ENCODE data around the gene ZNF560. TPM values are rescaled to one million over a fixed set of nuclear protein-coding genes. Genes with fewer than 3 reads are reported as not detected.

The ZNF560 gene
- total RNA-seq, 6 experiments from 2014 or later: not detected

- Histone ChIP-seq H3K36me3 (no peaks in the 10 kb centered on the region), H3K27me3 (no peaks in the 10 kb centered on the region), H3K4me1 (no peaks in the 10 kb centered on the region), H3K4me3 (no peak overlapping the region), H3K27ac (no peak overlapping the region), H3K9me3 (peaks cover 0 to 14% (median 0%) of the 10 kb centered on the region in 4 donors)
- 50% methylated on average over 2 of the region's 2 CpGs for WGBS (ENCODE audit: insufficient coverage, low coverage, low lambda C conversion rate, missing lambda C conversion rate)
- TF ChIP-seq POLR2A (IDR thresholded peaks at IDR 0.05): no peak
- no peak for TF ChIP-seq CTCF (IDR thresholded peaks at IDR 0.05)
- no peak for ATAC-seq
- intact Hi-C loops (cut with DNase I): no loop called here
- DNase-seq: no peak
Measured at GRCh38 chr19:9487016-9487415, 11.4 kb downstream of the ZNF560 start.

- intact Hi-C loops (cut with DNase I): no loop called here
- Histone ChIP-seq H3K27me3 (no peaks in the 10 kb centered on the region), H3K9me3 (peaks cover 0 to 14% (median 0%) of the 10 kb centered on the region in 4 donors), H3K4me3 (no peak overlapping the region), H3K4me1 (no peaks in the 10 kb centered on the region), H3K36me3 (no peaks in the 10 kb centered on the region), H3K27ac (no peak overlapping the region)
- TF ChIP-seq CTCF (IDR thresholded peaks at IDR 0.05): no peak
- no peak for ATAC-seq
- 39% methylated on average over 2 of the region's 2 CpGs for WGBS (ENCODE audit: insufficient coverage, low coverage, low lambda C conversion rate, missing lambda C conversion rate)
- DNase-seq: no peak
Measured at GRCh38 chr19:9485140-9485539, 13.3 kb downstream of the ZNF560 start.

DNA sequence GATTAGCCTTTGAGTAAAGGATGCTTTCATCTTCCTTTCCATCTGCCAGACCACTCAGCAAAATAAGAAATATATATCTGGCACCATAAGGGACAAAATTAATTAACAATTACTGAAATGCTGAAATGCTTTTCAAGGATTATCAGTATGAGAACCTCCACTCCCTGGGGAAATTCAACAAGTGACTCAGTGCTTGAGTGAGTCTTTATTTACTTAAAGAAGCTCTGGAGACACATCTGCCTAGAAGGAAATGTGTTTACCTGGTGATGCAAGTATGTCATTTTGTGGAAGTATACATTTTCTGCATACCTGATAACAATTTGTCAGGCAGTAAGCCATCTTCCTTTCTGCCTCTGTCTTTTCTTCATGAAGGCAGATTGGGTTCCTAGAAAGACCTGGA lies 23.4 kb downstream of the ZNF560 start:
- Histone ChIP-seq H3K27ac (no peak overlapping the region), H3K4me1 (no peaks in the 10 kb centered on the region), H3K9me3 (peaks cover 0 to 12% (median 2%) of the 10 kb centered on the region in 4 donors), H3K36me3 (no peaks in the 10 kb centered on the region), H3K4me3 (no peak overlapping the region), H3K27me3 (no peaks in the 10 kb centered on the region)
- ATAC-seq: no peak
- DNase-seq: no peak
- intact Hi-C loops (cut with DNase I): no loop called here
- no peak for TF ChIP-seq CTCF (IDR thresholded peaks at IDR 0.05)
- TF ChIP-seq POLR2A (IDR thresholded peaks at IDR 0.05): no peak

GRCh38 chr19:9467161-9467560 lies 31.3 kb downstream of the ZNF560 start:
- H3K9me3 ChIP-seq: peaks cover 0 to 3% (median 0%) of the 10 kb centered on the region in 4 donors
- TF ChIP-seq POLR2A (IDR thresholded peaks at IDR 0.05) (no peak), CTCF (IDR thresholded peaks at IDR 0.05) (no peak)
- no peaks in the 10 kb centered on the region for H3K36me3 ChIP-seq
- no peaks in the 10 kb centered on the region for H3K4me1 ChIP-seq
- ATAC-seq: no peak
- intact Hi-C loops (cut with DNase I): no loop called here
- H3K27me3 ChIP-seq: no peaks in the 10 kb centered on the region
- H3K4me3 ChIP-seq: no peak overlapping the region
- 70% methylated on average over 7 of the region's 7 CpGs for WGBS (ENCODE audit: insufficient coverage, low coverage, low lambda C conversion rate, missing lambda C conversion rate)
- DNase-seq: no peak
- H3K27ac ChIP-seq: no peak overlapping the region

DNA sequence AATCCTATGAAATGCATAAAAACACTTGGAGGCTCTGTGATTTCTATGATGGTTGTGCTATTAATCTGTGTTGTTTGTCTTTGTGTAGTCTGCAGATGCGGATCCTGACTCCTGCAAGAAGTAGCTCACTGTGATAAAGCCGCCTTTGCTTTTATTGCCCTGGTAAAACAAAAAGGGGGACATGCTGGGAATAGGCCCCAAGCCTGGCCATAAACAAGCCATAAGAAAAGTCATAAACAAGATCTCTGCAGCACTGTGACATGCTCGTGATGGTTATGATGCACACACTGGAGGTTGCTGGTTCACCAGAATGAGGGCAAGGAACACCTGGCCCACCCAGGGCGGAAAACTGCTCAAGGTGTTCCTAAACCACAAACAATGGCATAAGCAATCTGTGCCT lies 36.5 kb downstream of the ZNF560 start:
- Histone ChIP-seq H3K27me3 (no peaks in the 10 kb centered on the region), H3K9me3 (peaks cover 0 to 4% (median 0%) of the 10 kb centered on the region in 4 donors), H3K4me1 (no peaks in the 10 kb centered on the region), H3K27ac (no peak overlapping the region), H3K36me3 (no peaks in the 10 kb centered on the region), H3K4me3 (no peak overlapping the region)
- intact Hi-C loops (cut with DNase I): no loop called here
- no peak for TF ChIP-seq POLR2A (IDR thresholded peaks at IDR 0.05)
- DNase-seq (no peak), ATAC-seq (no peak)
- WGBS (ENCODE audit: insufficient coverage, low coverage, low lambda C conversion rate, missing lambda C conversion rate): no CpG with 5 or more reads among the region's 4 CpGs
